Upper lobe of left lung (tissue), 6 donors: ENCODE data around the gene MXRA8. TPM values are rescaled to one million over a fixed set of nuclear protein-coding genes. Genes with fewer than 3 reads are reported as not detected.

Experiments
- ATAC-seq, 2 donors: fragments of 200-7000 bp; cut with Tn5 transposase; one replicate each; pipeline ENCODE4 v1.9.1; 2022; ENCODE audit warnings: mild to moderate bottlenecking in 2 of 2, moderate library complexity in 2 of 2; ENCODE audit not compliant: low FRiP score in 2 of 2
- DNase-seq, 2 donors: peaks; one replicate each; pipeline ENCODE4 v3.0.0-alpha.2; 2019 to 2020
- H3K27ac ChIP-seq, 4 donors: fragments of 200-600 bp; sonication (generic); one replicate each; pipeline ENCODE4 v1.5.1; 2016 to 2019
- H3K27me3 ChIP-seq, 4 donors: fragments of 200-600 bp; sonication (generic); one replicate each; pipeline ENCODE4 v1.5.1; 2017 to 2019
- H3K36me3 ChIP-seq, 4 donors: fragments of 200-600 bp; sonication (generic); one replicate each; pipeline ENCODE4 v1.5.1; 2016 to 2019
- H3K4me1 ChIP-seq, 4 donors: fragments of 200-600 bp; sonication (generic); one replicate each; pipeline ENCODE4 v1.5.1; 2018 to 2019
- H3K4me3 ChIP-seq, 4 donors: fragments of 200-600 bp; sonication (generic); one replicate each; pipeline ENCODE4 v1.5.1; 2017 to 2019; ENCODE audit warnings: mild to moderate bottlenecking in 2 of 4, moderate library complexity in 1 of 4
- H3K9me3 ChIP-seq, 4 donors: fragments of 200-600 bp; sonication (generic); one replicate each; pipeline ENCODE4 v1.5.1; 2018 to 2019
- EP300 ChIP-seq, 4 donors: sonication (generic); formaldehyde crosslinking; IDR thresholded peaks; one replicate each; pipeline ENCODE4 v1.5.1; 2017; ENCODE audit warnings: antibody characterized with exemption in 4 of 4, control low read depth in 2 of 4
- POLR2A ChIP-seq, 4 donors: fragments of 450-650 bp; IDR thresholded peaks; one replicate each; pipeline ENCODE4 v1.5.1; 2016 to 2017; ENCODE audit warnings: antibody characterized with exemption in 4 of 4, mild to moderate bottlenecking in 2 of 4
- POLR2AphosphoS5 ChIP-seq, 2 donors: sonication (generic); formaldehyde crosslinking; IDR thresholded peaks; one replicate each; pipeline ENCODE4 v1.5.1; 2017; ENCODE audit warnings: antibody characterized with exemption in 2 of 2
- WGBS, 2 donors: methylation state at CpG; one replicate each; pipeline ENCODE4 v1.1.5; 2017 to 2018; 5-methylcytosine and 5-hydroxymethylcytosine counted together
- total RNA-seq, 6 donors: library from RNA; depleted of rRNA in 4 of 6; stranded (reverse); fragments of >200 nt in 4 of 6; gene quantifications; one replicate each; pipeline versions ENCODE4 v1.1.0 to v1.2.1, GENCODE V29; 2016 to 2021
- TF ChIP-seq, protein P1 (sequence below), 6 experiments: fragments of 450-650 bp in 4 of 6; fragments of 200-600 bp in 2 of 6; sonication (generic) in 2 of 6; IDR thresholded peaks; one replicate each; pipeline ENCODE4 v1.5.1; 2016 to 2019; ENCODE audit warnings: antibody characterized with exemption in 6 of 6
- donor health status: DM: no; HTN: no; CAD: no; lungs with moderate emphysema.
- donor health status: DM: no; HTN: yes; CAD: no; lungs with severe emphysema.

MXRA8 gene
- total RNA-seq, 6 donors from 2014 or later, result 23.9 to 137 (median 63.4) TPM

DNA sequence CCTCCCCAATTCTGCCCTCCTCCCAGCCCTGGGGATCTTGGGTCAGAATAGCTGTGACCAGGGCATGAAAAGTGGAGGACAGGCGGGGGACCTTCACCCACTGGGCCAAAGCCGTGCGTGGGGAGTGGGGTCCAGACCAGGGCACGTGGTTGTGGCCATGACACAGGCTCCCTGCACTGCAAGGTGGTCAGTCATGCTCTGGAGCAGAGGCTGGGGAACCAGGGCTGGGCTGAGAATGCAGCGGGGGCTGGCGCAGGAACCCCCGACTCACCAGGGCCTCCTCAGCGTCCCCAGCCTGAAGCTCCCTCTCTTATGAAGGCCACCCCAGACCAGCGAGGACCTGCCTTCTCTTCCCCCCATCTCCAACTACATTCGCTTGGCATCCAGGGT, 11.9 kb downstream of the MXRA8 start:
- peak overlapping the region; percentile 40 to 89 (median 72) for H3K27ac ChIP-seq

GRCh38 chr1:1345860-1346500, 12.4 kb downstream of the MXRA8 start:
- Histone ChIP-seq H3K4me3 (no peak overlapping the region), H3K36me3 (peaks cover 0 to 10% (median 2%) of the 10 kb centered on the region in 4 donors), H3K27me3 (no peaks in the 10 kb centered on the region), H3K9me3 (no peaks in the 10 kb centered on the region), H3K27ac (peak overlapping the region; percentile 40 to 89 (median 72)), H3K4me1 (peaks cover 33 to 53% (median 45%) of the 10 kb centered on the region in 4 donors)
- WGBS, 2 donors, result 65 to 67% methylated on average over 3 to 9 of the region's 12 CpGs
- no peak for ATAC-seq
- TF ChIP-seq POLR2AphosphoS5 (IDR thresholded peaks at IDR 0.05), result no peak
- no peak for TF ChIP-seq EP300 (IDR thresholded peaks at IDR 0.05)
- TF ChIP-seq POLR2A (IDR thresholded peaks at IDR 0.05), result no peak
- TF ChIP-seq, protein P1, sequence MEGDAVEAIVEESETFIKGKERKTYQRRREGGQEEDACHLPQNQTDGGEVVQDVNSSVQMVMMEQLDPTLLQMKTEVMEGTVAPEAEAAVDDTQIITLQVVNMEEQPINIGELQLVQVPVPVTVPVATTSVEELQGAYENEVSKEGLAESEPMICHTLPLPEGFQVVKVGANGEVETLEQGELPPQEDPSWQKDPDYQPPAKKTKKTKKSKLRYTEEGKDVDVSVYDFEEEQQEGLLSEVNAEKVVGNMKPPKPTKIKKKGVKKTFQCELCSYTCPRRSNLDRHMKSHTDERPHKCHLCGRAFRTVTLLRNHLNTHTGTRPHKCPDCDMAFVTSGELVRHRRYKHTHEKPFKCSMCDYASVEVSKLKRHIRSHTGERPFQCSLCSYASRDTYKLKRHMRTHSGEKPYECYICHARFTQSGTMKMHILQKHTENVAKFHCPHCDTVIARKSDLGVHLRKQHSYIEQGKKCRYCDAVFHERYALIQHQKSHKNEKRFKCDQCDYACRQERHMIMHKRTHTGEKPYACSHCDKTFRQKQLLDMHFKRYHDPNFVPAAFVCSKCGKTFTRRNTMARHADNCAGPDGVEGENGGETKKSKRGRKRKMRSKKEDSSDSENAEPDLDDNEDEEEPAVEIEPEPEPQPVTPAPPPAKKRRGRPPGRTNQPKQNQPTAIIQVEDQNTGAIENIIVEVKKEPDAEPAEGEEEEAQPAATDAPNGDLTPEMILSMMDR (IDR thresholded peaks at IDR 0.05), result no peak
- DNase-seq, result peak in 1 of 2 donors; percentile 65

More for the DNA sequence above, 11.9 kb downstream of the MXRA8 start:
- Histone ChIP-seq H3K4me3 (no peak overlapping the region), H3K27me3 (no peaks in the 10 kb centered on the region), H3K36me3 (peaks cover 0 to 5% (median 0%) of the 10 kb centered on the region in 4 donors), H3K4me1 (peaks cover 33 to 56% (median 48%) of the 10 kb centered on the region in 4 donors), H3K9me3 (no peaks in the 10 kb centered on the region)
- no peak for ATAC-seq
- DNase-seq, result peak in 1 of 2 donors; percentile 51
- TF ChIP-seq EP300 (IDR thresholded peaks at IDR 0.05) (no peak), POLR2A (IDR thresholded peaks at IDR 0.05) (no peak), POLR2AphosphoS5 (IDR thresholded peaks at IDR 0.05) (no peak)
- TF ChIP-seq, protein P1 (IDR thresholded peaks at IDR 0.05), result no peak
- WGBS, 2 donors, result 92 to 100% methylated on average over 6 to 10 of the region's 10 CpGs

GRCh38 chr1:1345384-1345783, 13.0 kb downstream of the MXRA8 start:
- Histone ChIP-seq H3K4me1 (peaks cover 33 to 53% (median 45%) of the 10 kb centered on the region in 4 donors), H3K9me3 (no peaks in the 10 kb centered on the region), H3K27me3 (no peaks in the 10 kb centered on the region), H3K27ac (peak overlapping the region; percentile 40 to 89 (median 72)), H3K36me3 (peaks cover 0 to 16% (median 6%) of the 10 kb centered on the region in 4 donors), H3K4me3 (peak overlapping the region in 1 of 4 donors; percentile 7)
- no peak for TF ChIP-seq EP300 (IDR thresholded peaks at IDR 0.05)
- TF ChIP-seq, protein P1 (IDR thresholded peaks at IDR 0.05), result no peak
- peak; percentile 47 to 83 for DNase-seq
- peak in 1 of 2 donors; percentile 8 for ATAC-seq
- WGBS, 2 donors, result 70 to 75% methylated on average over 2 to 15 of the region's 16 CpGs

DNA sequence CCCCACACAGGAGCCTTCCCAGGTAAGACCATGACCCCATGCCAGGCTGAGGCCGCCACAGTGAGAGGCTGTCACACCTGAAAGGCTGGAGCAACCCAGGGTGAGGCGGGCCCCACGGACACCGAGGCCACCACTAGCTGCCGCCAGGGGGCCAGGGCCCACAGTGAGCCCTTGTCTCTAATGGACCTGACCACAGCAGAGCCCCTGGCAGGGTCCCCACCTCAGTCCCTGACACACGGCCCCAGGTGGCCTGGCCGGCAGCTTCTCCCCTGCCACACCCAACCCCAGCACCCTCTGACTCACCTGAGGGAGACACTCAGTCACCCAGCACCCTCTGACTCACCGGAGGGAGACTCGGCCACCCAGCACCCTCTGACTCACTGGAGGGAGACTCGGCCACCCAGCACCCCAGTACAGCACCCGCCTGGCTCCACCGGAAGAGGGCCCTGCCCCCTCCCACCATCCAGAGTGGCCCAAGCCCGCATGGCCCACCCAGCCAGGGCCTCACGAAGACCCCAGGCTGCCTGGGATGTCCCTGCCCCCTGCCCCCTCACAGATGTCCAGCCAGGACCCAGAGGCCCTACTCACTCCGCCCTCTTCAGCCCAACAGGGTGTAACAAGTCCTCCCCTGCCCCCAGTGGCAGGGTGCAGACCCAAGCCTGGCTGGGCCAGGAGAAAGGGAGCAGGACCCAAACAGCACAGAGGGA, 13.5 kb downstream of the MXRA8 start:
- Histone ChIP-seq H3K9me3 (no peaks in the 10 kb centered on the region), H3K4me3 (peak overlapping the region in 1 of 4 donors; percentile 7), H3K4me1 (peaks cover 33 to 53% (median 45%) of the 10 kb centered on the region in 4 donors), H3K36me3 (peaks cover 0 to 22% (median 12%) of the 10 kb centered on the region in 4 donors), H3K27ac (peak overlapping the region; percentile 40 to 89 (median 72)), H3K27me3 (no peaks in the 10 kb centered on the region)
- no peak for TF ChIP-seq EP300 (IDR thresholded peaks at IDR 0.05)
- TF ChIP-seq, protein P1 (IDR thresholded peaks at IDR 0.05), result peak in 3 of 6 experiments; percentile 35 to 57 (median 40)
- 40 to 71% methylated on average over 1 to 13 of the region's 15 CpGs for WGBS, 2 donors
- ATAC-seq (peak; percentile 4 to 37), DNase-seq (peak; percentile 53 to 86)
